Smooth muscle cell (in vitro differentiated cells): ENCODE results near the gene PTP4A1. TPM values are rescaled to one million over a fixed set of nuclear protein-coding genes. Genes with fewer than 3 reads are reported as not detected.

ENCODE experiments used
- DNase-seq: peaks from one replicate; lab custom pipeline; 2025; ENCODE audit not compliant: unreplicated experiment; lab: John Stamatoyannopoulos, UW
- H2AFZ ChIP-seq: fragments of 200-600 bp; sonication (generic); 2 replicates; pipeline ENCODE4 v1.6.0; 2016; ENCODE audit warnings: antibody characterized with exemption, low read depth, mild to moderate bottlenecking
- H3F3A ChIP-seq: fragments of 200-600 bp; sonication (generic); 2 replicates; pipeline ENCODE4 v1.6.0; 2017; ENCODE audit warnings: antibody characterized with exemption, low read depth
- H3K27ac ChIP-seq: fragments of 200-600 bp; sonication (generic); 2 replicates; pipeline ENCODE4 v1.5.1; 2016; ENCODE audit warnings: low read depth, mild to moderate bottlenecking
- H3K27me3 ChIP-seq: fragments of 200-600 bp; sonication (generic); 2 replicates; pipeline ENCODE4 v1.6.1; 2016; ENCODE audit warnings: low read depth, mild to moderate bottlenecking
- H3K36me3 ChIP-seq: fragments of 200-600 bp; sonication (generic); 2 replicates; pipeline ENCODE4 v1.5.1; 2016; ENCODE audit warnings: low read depth
- H3K4me1 ChIP-seq: fragments of 200-600 bp; sonication (generic); 2 replicates; pipeline ENCODE4 v1.5.1; 2016; ENCODE audit warnings: low read depth
- H3K4me2 ChIP-seq: fragments of 200-600 bp; sonication (generic); 2 replicates; pipeline ENCODE4 v1.6.0; 2016; ENCODE audit warnings: mild to moderate bottlenecking
- H3K4me3 ChIP-seq: fragments of 200-600 bp; sonication (generic); 2 replicates; pipeline ENCODE4 v1.5.1; 2016; ENCODE audit warnings: mild to moderate bottlenecking
- H3K79me2 ChIP-seq: fragments of 200-600 bp; sonication (generic); 2 replicates; pipeline ENCODE4 v1.6.0; 2016; ENCODE audit warnings: low read depth, mild to moderate bottlenecking
- H3K9ac ChIP-seq: fragments of 200-600 bp; sonication (generic); 2 replicates; pipeline ENCODE4 v1.6.0; 2016; ENCODE audit warnings: low read depth
- H3K9me3 ChIP-seq: fragments of 200-600 bp; sonication (generic); replicated peaks from 2 replicates; pipeline ENCODE4 v1.5.1; 2016; ENCODE audit warnings: low read depth
- H4K20me1 ChIP-seq: fragments of 200-600 bp; sonication (generic); 2 replicates; pipeline ENCODE4 v1.6.0; 2016; ENCODE audit warnings: low read depth
- WGBS: methylation state at CpG from one replicate; pipeline ENCODE4 v1.1.7; 2016; ENCODE audit warnings: low lambda C conversion rate; 5-methylcytosine and 5-hydroxymethylcytosine counted together
- polyA plus RNA-seq: library from polyadenylated mRNA; unstranded; fragments of >200 nt; fragmentation: Nextera tagmentation; extraction: Ambion mirVana; gene quantifications from 2 replicates; pipeline ENCODE4 v1.2.1, GENCODE V29; 2016
- total RNA-seq: library from RNA; depleted of rRNA; stranded (reverse); fragments of >200 nt; gene quantifications from 2 replicates; pipeline ENCODE4 v1.2.3, GENCODE V29; 2014
- TF ChIP-seq, protein P1 (sequence below): fragments of 200-600 bp; sonication (generic); IDR thresholded peaks from 2 replicates; pipeline ENCODE4 v1.5.1; 2017; ENCODE audit warnings: borderline replicate concordance, mild to moderate bottlenecking, antibody characterized with exemption; ENCODE audit not compliant: insufficient read depth, poor library complexity, severe bottlenecking

The PTP4A1 gene
- total and polyA plus RNA-seq, 2 experiments from 2014 or later, result 98.8 to 147 TPM

DNA sequence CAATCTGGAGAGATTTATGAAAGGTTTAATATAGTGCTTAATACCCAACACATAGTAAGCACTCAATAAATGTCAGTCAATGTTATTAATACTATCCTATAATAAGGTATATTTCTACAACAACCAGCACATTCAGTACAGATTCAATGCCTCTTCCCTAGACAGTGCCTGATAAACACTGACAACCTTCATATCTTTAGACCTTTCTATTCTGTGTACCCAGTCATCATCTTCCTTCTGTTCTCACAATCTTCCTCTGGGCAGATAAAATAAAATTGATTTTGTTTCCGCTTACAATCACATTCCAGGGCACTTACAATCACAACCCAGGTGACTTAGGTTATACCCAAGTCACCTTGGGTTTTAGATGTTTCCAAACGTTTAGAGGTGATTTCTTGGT is 11.0 kb upstream of the PTP4A1 start:
- no peaks in the 10 kb centered on the region for H3K9me3 ChIP-seq
- 69% methylated on average over 2 of the region's 2 CpGs for WGBS

GRCh38 chr6:63563235-63563634 is 9.0 kb upstream of the PTP4A1 start:
- no peak overlapping the region for H3K27ac ChIP-seq
- H3K4me1 ChIP-seq, result no peaks in the 10 kb centered on the region
- H3F3A ChIP-seq, result peaks cover 4% of the 10 kb centered on the region
- H2AFZ ChIP-seq, result no peak overlapping the region
- no peaks in the 10 kb centered on the region for H4K20me1 ChIP-seq
- no peaks in the 10 kb centered on the region for H3K36me3 ChIP-seq
- no peaks in the 10 kb centered on the region for H3K79me2 ChIP-seq
- no peak overlapping the region for H3K4me2 ChIP-seq
- no peak overlapping the region for H3K4me3 ChIP-seq
- TF ChIP-seq, protein P1, sequence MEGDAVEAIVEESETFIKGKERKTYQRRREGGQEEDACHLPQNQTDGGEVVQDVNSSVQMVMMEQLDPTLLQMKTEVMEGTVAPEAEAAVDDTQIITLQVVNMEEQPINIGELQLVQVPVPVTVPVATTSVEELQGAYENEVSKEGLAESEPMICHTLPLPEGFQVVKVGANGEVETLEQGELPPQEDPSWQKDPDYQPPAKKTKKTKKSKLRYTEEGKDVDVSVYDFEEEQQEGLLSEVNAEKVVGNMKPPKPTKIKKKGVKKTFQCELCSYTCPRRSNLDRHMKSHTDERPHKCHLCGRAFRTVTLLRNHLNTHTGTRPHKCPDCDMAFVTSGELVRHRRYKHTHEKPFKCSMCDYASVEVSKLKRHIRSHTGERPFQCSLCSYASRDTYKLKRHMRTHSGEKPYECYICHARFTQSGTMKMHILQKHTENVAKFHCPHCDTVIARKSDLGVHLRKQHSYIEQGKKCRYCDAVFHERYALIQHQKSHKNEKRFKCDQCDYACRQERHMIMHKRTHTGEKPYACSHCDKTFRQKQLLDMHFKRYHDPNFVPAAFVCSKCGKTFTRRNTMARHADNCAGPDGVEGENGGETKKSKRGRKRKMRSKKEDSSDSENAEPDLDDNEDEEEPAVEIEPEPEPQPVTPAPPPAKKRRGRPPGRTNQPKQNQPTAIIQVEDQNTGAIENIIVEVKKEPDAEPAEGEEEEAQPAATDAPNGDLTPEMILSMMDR, result no peak
- no peak for DNase-seq
- no peak overlapping the region for H3K9ac ChIP-seq
- WGBS, result 91% methylated on average over 1 of the region's 1 CpG
- no peaks in the 10 kb centered on the region for H3K9me3 ChIP-seq
- H3K27me3 ChIP-seq, result no peaks in the 10 kb centered on the region

More for the DNA sequence above, 11.0 kb upstream of the PTP4A1 start:
- Histone ChIP-seq H3K27ac (peak overlapping the region; percentile 5), H3K36me3 (no peaks in the 10 kb centered on the region), H3K4me2 (peak overlapping the region; percentile 10), H3K4me3 (no peak overlapping the region), H3K9ac (no peak overlapping the region), H3K4me1 (no peaks in the 10 kb centered on the region), H3K27me3 (no peaks in the 10 kb centered on the region), H2AFZ (no peak overlapping the region), H4K20me1 (no peaks in the 10 kb centered on the region), H3K79me2 (no peaks in the 10 kb centered on the region), H3F3A (peaks cover 4% of the 10 kb centered on the region)
- no peak for DNase-seq
- TF ChIP-seq, protein P1, result no peak

DNA sequence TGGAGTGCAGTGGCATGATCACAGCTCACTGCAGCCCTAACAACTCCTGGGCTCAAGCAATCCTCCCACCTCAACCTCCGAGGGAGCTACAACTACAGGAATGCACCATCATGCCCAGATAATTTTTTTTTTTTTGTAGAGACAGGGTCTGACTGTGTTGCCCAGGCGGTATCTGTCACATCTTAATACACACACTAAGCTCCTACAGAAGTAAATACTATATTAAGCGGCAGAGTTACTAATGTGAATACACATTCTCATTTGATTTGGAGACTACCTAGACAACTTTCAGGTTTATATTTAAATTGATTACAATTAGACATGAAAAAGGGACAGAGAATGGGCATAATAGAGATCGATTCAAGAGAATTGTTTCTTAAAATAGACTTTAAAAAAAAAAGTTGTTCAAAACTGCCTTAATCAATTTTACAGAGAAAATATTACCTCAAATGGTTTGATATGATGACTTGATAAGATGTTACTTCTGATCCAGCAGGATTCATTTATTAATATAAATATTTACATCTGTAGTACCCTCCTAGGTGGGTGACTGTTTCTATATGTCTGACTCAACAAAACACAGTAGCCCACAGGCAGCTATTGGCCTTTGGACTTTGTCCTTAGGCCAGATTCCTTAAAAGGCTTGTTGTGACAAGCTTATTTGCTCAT is 7.1 kb upstream of the PTP4A1 start:
- Histone ChIP-seq H3F3A (peaks cover 4% of the 10 kb centered on the region), H2AFZ (no peak overlapping the region), H4K20me1 (no peaks in the 10 kb centered on the region), H3K9ac (no peak overlapping the region), H3K4me2 (no peak overlapping the region), H3K9me3 (no peaks in the 10 kb centered on the region), H3K27ac (no peak overlapping the region), H3K4me3 (no peak overlapping the region), H3K36me3 (no peaks in the 10 kb centered on the region), H3K27me3 (no peaks in the 10 kb centered on the region), H3K4me1 (no peaks in the 10 kb centered on the region), H3K79me2 (no peaks in the 10 kb centered on the region)
- DNase-seq, result no peak
- TF ChIP-seq, protein P1, result no peak
- 90% methylated on average over 4 of the region's 4 CpGs for WGBS
